ENCODE measurements around the gene SCARB1.

SCARB1 gene

GRCh38 chr12:124756760-124757159, 106.9 kb downstream of the SCARB1 start:
- DNase-seq, result no peak

DNA sequence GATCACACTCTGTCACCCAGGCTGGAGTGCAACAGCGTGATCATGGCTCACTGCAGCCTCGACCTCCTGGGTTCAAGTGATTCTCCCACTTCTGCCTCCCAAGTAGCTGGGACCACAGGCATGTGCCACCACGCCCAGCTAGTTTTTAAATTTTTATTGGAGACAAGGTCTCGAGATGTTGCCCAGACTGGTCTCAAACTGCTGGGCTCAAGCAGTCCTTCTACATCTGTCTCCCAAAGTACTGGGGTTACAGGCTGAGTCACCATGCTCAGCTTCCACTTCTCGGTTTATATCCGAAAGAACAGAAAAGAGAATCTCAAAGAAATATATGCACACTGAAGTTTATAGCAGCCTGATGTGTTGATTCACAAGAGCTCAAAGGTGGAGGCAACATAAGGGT, 107.5 kb downstream of the SCARB1 start:
- DNase-seq, result no peak

- no peak for DNase-seq
Observed at GRCh38 chr12:124755801-124756148, 107.9 kb downstream of the SCARB1 start.

GRCh38 chr12:124754949-124755800, 108.5 kb downstream of the SCARB1 start:
- peak; percentile 98 to 99 for DNase-seq

- peak in 1 of 2 experiments; percentile 30 for DNase-seq
Observed at GRCh38 chr12:124754491-124754890, 109.2 kb downstream of the SCARB1 start.

DNA sequence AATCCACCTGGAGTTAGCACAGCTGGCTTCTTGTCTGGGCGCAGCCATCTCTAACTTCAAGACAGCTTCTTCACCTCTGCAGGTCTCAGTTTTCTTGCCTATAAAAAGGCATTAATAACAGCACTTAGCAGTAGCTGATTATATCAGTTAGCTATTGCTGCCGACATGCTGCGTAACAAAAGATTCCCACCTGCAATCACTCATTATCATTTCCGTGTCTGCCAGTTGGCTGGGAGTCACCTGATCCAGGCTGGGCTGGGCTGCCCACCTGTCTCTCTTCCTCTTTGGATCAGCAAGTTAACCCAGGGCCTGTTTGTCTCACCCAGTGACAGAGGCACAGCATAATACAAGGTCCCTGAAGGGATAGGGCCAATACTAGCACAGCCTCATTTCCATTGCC, 109.7 kb downstream of the SCARB1 start:
- DNase-seq, result no peak

- DNase-seq, result no peak
Observed at GRCh38 chr12:124753228-124753591, 110.5 kb downstream of the SCARB1 start.

DNA sequence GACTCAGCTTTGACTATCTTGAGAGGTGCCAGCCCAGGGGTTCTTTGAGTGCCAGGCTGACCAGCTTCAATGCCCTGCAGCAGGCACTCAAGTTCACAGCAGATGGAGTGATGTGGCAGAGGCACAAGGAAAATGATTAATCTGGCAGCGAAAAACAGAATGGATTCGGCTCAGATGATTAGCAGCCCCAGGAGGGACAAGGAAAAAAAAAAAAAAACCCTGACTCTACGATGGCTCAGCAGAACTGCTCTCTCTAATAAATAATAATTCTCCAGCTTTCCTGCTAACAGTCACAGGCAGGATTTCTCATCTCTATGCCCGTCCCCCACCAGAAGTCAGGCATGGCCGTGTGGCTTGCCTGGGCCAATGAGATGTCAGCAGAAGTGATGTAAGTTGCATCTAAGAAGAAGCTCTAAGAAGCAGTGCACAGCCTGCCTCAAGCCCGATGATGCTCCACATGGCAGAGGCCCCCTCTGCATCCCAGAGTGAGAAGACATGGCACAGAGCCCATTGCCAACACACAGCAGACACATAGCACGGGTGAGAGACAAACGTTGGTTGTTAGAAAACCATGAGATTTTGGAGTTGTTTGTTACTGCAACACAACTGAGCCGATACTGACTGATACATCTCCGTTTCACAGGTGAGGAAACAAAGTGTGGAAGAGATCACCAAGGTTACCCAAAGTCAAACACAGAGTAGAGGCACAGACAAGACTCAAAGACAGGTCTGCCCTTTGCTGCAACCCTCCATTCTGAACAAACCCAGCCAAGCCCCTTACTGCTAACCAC, 111.0 kb downstream of the SCARB1 start:
- peak; percentile 79 to 84 for DNase-seq

GRCh38 chr12:124751654-124752355, 111.9 kb downstream of the SCARB1 start:
- no peak for DNase-seq

DNA sequence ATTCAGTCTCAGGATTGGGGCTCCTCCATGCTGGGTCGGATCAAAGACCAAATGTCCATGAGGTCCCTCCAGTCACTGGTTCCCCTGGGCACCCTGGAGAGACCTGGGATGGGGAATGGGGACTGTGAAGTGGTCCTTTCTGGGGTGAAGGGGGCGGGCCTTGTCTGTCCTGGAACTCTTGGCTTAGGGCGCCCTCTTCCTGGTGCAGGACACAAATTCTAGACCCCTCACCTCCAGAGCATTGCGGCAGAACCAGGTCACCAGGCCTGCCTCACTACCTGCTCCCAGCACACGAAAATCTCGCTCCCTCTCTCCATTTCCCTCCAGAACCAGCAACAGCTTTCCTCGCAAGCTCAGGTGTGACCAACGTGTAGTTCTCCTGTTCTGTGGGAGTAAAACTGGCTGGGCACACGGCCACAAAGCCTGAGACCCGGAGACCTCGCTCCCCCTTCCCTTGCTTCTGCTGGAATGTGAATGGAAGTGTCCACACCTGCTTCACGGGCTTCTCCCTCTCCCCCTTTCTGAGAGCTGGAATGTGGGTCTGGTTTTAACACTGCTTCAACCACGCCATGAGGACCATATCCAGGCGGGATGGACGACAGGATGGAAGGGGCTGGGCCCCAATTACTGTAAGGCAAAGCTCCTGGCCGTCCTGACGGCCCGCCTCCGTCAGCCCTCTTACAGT, 112.7 kb downstream of the SCARB1 start:
- DNase-seq, result peak; percentile 46 to 64

DNA sequence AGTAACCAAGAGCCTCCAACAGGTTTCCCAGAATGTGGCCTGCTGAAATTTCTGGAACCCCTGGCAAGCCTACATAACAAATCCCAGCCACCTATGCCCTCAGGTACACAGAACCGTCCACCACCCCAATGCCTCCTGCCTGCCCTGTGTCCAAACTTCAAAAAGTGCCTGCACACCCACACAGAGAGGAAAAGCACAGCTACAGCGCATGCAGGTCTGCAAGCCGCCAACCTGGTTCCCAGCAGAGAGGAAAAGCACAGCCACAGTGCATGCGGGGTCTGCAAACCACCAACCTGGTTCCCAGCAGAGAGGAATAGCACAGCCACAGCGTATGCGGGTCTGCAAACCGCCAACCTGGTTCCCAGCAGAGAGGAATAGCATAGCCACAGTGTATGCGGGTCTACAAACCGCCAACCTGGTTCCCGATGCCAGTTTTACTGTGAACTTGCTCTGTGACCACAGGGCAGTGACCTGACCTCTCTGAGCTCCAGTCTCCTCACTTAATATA, 113.5 kb downstream of the SCARB1 start:
- no peak for DNase-seq

DNA sequence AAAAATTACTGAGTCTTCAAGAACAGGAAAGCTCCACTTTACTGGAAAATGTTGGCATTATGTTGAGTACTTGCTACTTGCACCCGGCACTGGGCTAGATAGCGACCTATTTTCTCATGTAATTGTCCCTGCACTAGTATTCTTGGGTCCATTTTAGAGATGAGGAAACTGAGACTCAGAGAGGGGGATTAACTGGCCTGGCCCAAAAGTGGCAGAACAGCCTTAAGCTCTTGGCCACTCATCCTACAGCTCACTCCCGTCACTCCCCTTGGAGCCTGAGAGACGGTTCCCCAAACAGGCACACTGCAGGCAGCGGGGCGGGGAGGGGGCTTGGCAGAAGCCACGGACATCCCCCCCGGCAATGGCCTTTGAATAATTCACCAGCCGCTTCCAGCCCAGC, 113.9 kb downstream of the SCARB1 start:
- no peak for DNase-seq

DNA sequence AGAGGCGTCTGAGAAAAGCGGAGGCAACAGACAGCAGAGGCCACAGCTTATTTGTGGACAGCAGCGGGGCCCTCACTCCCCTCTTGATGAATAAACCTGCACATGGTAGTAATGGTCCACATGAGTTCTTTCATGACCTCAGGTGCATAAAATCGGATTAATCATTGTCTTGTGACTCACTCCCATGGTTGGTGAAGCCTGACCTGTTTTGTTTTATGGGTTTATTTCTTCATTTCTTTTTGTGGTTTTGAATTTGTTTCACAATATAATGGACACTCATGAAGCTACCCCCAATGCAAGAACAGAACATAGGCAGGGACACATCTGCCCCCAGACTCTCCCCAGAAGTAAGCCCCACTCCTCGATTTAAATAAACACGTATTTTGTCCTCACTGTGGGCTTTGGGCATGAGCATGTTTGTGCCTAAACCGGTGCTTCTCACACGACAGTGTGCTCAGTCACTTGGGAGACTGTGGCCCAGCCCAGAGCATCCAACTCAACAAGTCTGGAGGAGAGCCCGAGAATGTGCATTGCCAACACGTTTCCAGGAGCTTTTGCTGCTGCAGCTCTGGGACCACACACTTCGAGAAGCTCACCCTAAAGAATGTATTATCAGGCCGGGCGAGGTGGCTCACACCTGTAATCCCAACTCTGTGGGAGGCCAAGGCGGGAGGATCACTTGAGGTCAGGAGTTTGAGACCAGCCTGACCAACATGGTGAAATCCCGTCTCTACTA, 116.1 kb downstream of the SCARB1 start:
- no peak for DNase-seq

DNA sequence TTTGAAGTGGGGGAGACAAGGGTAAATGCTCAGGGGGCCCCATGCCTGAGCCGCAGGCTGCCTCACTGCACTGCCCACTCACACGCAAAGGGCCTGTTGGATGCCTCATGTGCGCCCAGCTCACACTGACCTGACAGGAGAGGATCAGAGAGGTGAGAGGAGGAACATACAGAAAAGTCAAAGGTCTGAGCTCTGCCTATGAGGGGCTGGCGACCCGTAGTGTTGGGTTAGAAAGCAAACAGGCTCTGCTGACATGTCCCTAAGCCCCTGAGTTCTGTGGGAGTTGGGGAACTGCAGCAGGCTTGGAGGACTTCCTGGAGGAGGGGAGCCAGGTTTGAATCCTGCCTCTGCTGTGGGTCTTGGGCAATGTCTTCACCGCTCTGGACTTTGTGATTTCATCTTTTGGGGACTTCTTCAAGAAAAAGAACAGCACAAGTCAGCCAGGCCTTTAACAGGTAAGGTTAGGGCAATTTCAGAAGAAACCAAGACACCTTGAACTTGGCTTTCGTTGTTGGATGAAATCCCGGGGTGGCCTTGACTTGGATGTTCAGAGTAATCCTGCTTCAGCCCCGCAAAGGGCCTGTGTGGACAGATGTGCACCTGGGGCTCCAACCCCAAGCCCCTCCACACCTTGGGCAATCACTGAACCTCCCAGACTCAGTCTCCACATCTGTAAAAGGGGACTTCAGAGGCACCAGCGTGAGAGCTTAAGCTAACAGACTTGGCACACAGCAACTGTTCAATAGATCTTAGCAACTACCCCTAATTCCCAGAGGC, 116.8 kb downstream of the SCARB1 start:
- no peak for DNase-seq

DNA sequence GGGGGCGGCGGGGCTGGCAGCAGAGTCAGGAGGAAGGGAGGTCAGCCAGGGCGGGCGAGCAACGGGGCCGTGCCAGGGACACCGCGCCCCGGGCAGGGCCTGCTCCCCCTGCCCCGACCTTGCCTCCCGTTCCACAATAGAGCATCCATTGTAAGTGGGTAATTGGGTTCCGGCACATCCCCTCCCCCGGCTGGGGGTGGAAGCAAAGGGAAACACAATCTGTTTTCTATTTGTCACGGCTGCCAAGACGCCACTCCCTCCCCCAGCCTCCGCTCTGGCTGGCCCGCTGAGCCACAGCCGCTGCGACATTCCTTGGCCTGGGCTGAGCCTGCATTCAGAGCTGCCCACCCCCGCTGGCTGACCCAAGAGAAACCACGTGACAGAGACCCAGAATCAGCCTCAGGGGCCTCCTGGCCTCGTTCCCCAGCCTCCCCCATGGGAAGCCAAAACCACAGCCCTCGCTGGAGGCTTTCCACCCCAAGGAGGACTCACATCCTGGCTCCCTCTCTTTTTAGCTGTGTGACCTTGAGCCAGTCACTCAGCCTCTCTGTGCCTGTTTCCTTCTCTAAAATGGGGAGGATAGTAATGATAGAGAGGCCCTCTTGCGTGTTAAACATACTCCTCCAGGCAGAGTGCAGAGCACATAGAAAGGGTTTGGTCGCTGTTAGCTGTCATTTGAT, 117.6 kb downstream of the SCARB1 start:
- peak; percentile 86 to 91 for DNase-seq

DNA sequence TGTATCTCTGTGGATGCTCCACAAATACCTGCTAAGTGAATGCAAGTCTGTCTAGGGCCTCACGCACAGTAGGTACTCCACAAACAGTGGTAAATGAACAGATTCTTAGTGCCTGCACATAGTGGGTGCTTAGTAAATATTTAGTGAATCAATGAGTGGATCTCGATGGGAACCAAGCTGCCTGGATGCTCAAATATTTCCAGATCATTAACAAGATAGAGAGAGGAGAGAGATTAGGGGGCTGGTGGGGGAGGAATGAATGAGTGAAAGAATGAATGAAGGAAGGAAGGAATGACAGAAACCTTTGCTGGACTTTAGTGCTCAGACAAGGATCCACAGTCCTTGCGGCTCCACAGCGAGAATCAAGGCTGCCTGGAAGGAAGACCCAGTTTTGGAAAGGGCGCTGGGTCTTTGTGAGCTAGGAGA, 118.2 kb downstream of the SCARB1 start:
- no peak for DNase-seq

GRCh38 chr12:124744659-124745464, 118.8 kb downstream of the SCARB1 start:
- peak; percentile 87 to 96 for DNase-seq

DNA sequence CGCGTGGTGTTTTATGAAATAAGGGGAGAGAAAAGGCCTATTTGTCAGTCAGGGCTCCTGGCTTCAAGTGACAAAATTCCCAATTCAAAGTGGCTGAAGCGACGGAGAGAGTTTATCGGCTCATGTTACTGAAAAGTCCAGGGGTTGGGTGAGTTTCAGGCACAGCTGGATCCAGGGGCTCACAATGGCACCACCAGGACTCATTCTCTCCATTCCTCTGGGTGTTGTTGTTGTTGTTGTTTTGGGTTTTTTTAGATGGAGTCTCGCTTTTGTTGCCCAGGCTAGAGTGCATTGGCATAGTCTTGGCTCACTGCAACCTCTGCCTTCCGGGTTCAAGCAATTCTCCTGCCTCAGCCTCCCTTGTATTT, 119.4 kb downstream of the SCARB1 start:
- DNase-seq, result no peak

- DNase-seq, result no peak
Observed at GRCh38 chr12:124743479-124744272, 120.0 kb downstream of the SCARB1 start.
